ENCODE data around the gene BRINP3.

BRINP3 gene

DNA sequence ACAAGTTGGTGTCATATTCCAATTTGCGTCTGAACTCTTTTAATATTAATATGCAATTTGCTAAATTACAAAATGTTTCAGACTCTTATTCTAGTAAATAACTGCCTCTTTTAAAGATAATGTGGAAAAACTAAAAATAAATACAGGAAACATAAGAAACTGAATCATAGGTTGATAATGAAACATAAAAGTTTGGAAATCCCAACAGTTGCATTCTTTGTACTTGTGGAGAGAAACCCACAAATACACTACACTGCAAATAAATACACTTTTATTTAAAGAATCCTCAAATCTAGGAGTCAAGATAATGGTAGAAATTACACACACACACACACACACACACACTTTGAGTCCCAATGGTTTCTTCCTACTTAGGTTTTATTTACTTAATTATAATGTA is 5.2 kb downstream of the BRINP3 start:
- no peak overlapping the region for H4K8ac ChIP-seq (ENCODE audit: low read depth, low read length)
- H2BK120ac ChIP-seq (ENCODE audit: insufficient read depth, low read length, poor library complexity): no peak overlapping the region
- no peak overlapping the region for H3K14ac ChIP-seq (ENCODE audit: low read length)
- no peak overlapping the region for H4K12ac ChIP-seq (ENCODE audit: low read depth, low read length)
- no peaks in the 10 kb centered on the region for H3K9me3 ChIP-seq (ENCODE audit: insufficient read depth, low read depth, low read length)
- no peaks in the 10 kb centered on the region for H3K79me1 ChIP-seq (ENCODE audit: low read length)
- no peak for DNase-seq
- no peak overlapping the region for H2BK5ac ChIP-seq (ENCODE audit: low read depth, low read length, poor library complexity)
- no peaks in the 10 kb centered on the region for H3K36me3 ChIP-seq (ENCODE audit: control insufficient read depth in 1 of 2, insufficient read depth in 2 of 2, low read length in 2 of 2)
- H3K4me1 ChIP-seq (ENCODE audit: control insufficient read depth in 1 of 2, insufficient read depth in 2 of 2, low read length in 2 of 2): peaks cover 4 to 6% of the 10 kb centered on the region in 2 experiments
- H2BK12ac ChIP-seq (ENCODE audit: low read length): no peak overlapping the region
- H2AFZ ChIP-seq (ENCODE audit: insufficient read depth, low read length, poor library complexity): no peak overlapping the region
- H3K9ac ChIP-seq (ENCODE audit: low read length): no peak overlapping the region
- no peak overlapping the region for H3K18ac ChIP-seq (ENCODE audit: low read length)
- no peak overlapping the region for H3K4ac ChIP-seq (ENCODE audit: low read depth, low read length)
- no peaks in the 10 kb centered on the region for H3K79me2 ChIP-seq (ENCODE audit: control insufficient read depth, insufficient read depth, low read length, poor library complexity)
- H2AK5ac ChIP-seq (ENCODE audit: low read length): no peak overlapping the region
- peaks cover 18% of the 10 kb centered on the region for H3K27me3 ChIP-seq (ENCODE audit: insufficient read depth, low read length)
- no CpG with 5 or more reads among the region's 1 CpG for WGBS (ENCODE audit: extremely low coverage, insufficient coverage, insufficient read length)
- H3K27ac ChIP-seq (ENCODE audit: low read depth, low read length): no peak overlapping the region
- H3K23ac ChIP-seq (ENCODE audit: low read length): no peak overlapping the region
- no peak overlapping the region for H3K4me2 ChIP-seq (ENCODE audit: low read length)
- no peak overlapping the region for H4K91ac ChIP-seq (ENCODE audit: low read depth, low read length)
- no peak overlapping the region for H3K4me3 ChIP-seq (ENCODE audit: low read depth, low read length)

DNA sequence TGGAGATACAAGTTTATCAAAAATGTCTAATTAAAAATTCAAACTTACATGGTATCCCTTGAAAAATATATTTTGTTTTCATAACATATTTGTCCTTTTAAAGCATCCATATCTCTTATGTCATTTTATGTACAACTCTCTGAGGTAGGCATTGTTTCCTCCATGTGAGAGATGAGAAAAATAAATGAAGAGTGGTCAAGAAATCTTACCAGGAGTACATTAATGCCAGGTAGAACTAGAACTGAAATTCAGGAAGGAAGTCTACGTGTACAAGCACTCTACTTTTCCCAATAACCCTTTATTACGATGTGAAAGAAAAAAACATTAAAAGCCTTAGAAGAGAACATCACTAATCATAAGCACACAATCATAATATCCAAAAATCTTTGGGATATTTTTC is 5.6 kb downstream of the BRINP3 start:
- H3K79me1 ChIP-seq (ENCODE audit: low read length): no peaks in the 10 kb centered on the region
- H3K23ac ChIP-seq (ENCODE audit: low read length): no peak overlapping the region
- no peak overlapping the region for H2BK5ac ChIP-seq (ENCODE audit: low read depth, low read length, poor library complexity)
- H3K9me3 ChIP-seq (ENCODE audit: insufficient read depth, low read depth, low read length): no peaks in the 10 kb centered on the region
- H4K12ac ChIP-seq (ENCODE audit: low read depth, low read length): no peak overlapping the region
- H3K36me3 ChIP-seq (ENCODE audit: control insufficient read depth in 1 of 2, insufficient read depth in 2 of 2, low read length in 2 of 2): no peaks in the 10 kb centered on the region
- no peak for DNase-seq
- H4K8ac ChIP-seq (ENCODE audit: low read depth, low read length): no peak overlapping the region
- no peak overlapping the region for H3K27ac ChIP-seq (ENCODE audit: low read depth, low read length)
- no peak overlapping the region for H3K4ac ChIP-seq (ENCODE audit: low read depth, low read length)
- no peak overlapping the region for H3K18ac ChIP-seq (ENCODE audit: low read length)
- no peak overlapping the region for H3K4me3 ChIP-seq (ENCODE audit: low read depth, low read length)
- no peaks in the 10 kb centered on the region for H3K79me2 ChIP-seq (ENCODE audit: control insufficient read depth, insufficient read depth, low read length, poor library complexity)
- H3K4me2 ChIP-seq (ENCODE audit: low read length): no peak overlapping the region
- H3K9ac ChIP-seq (ENCODE audit: low read length): no peak overlapping the region
- H3K14ac ChIP-seq (ENCODE audit: low read length): no peak overlapping the region
- H2BK12ac ChIP-seq (ENCODE audit: low read length): no peak overlapping the region
- no peak overlapping the region for H2AK5ac ChIP-seq (ENCODE audit: low read length)
- H4K91ac ChIP-seq (ENCODE audit: low read depth, low read length): no peak overlapping the region
- no peak overlapping the region for H2BK120ac ChIP-seq (ENCODE audit: insufficient read depth, low read length, poor library complexity)
- no peak overlapping the region for H2AFZ ChIP-seq (ENCODE audit: insufficient read depth, low read length, poor library complexity)
- no CpG with 5 or more reads among the region's 2 CpGs for WGBS (ENCODE audit: extremely low coverage, insufficient coverage, insufficient read length)
- peaks cover 17% of the 10 kb centered on the region for H3K27me3 ChIP-seq (ENCODE audit: insufficient read depth, low read length)
- peaks cover 4 to 6% of the 10 kb centered on the region in 2 experiments for H3K4me1 ChIP-seq (ENCODE audit: control insufficient read depth in 1 of 2, insufficient read depth in 2 of 2, low read length in 2 of 2)

GRCh38 chr1:190464690-190465089 is 13.0 kb downstream of the BRINP3 start:
- Histone ChIP-seq H4K8ac (ENCODE audit: low read depth, low read length) (no peak overlapping the region), H2AFZ (ENCODE audit: insufficient read depth, low read length, poor library complexity) (no peak overlapping the region), H2AK5ac (ENCODE audit: low read length) (no peak overlapping the region), H2BK5ac (ENCODE audit: low read depth, low read length, poor library complexity) (no peak overlapping the region), H4K12ac (ENCODE audit: low read depth, low read length) (no peak overlapping the region), H3K4me1 (ENCODE audit: control insufficient read depth in 1 of 2, insufficient read depth in 2 of 2, low read length in 2 of 2) (no peaks in the 10 kb centered on the region), H2BK120ac (ENCODE audit: insufficient read depth, low read length, poor library complexity) (no peak overlapping the region), H3K9ac (ENCODE audit: low read length) (no peak overlapping the region), H3K9me3 (ENCODE audit: insufficient read depth, low read depth, low read length) (no peaks in the 10 kb centered on the region), H3K18ac (ENCODE audit: low read length) (no peak overlapping the region), H3K79me2 (ENCODE audit: control insufficient read depth, insufficient read depth, low read length, poor library complexity) (no peaks in the 10 kb centered on the region), H3K4ac (ENCODE audit: low read depth, low read length) (no peak overlapping the region), H3K27ac (ENCODE audit: low read depth, low read length) (no peak overlapping the region), H3K79me1 (ENCODE audit: low read length) (no peaks in the 10 kb centered on the region), H3K36me3 (ENCODE audit: control insufficient read depth in 1 of 2, insufficient read depth in 2 of 2, low read length in 2 of 2) (no peaks in the 10 kb centered on the region), H3K23ac (ENCODE audit: low read length) (no peak overlapping the region), H3K4me2 (ENCODE audit: low read length) (no peak overlapping the region), H4K91ac (ENCODE audit: low read depth, low read length) (no peak overlapping the region), H3K27me3 (ENCODE audit: insufficient read depth, low read length) (no peaks in the 10 kb centered on the region), H2BK12ac (ENCODE audit: low read length) (no peak overlapping the region), H3K14ac (ENCODE audit: low read length) (no peak overlapping the region), H3K4me3 (ENCODE audit: low read depth, low read length) (no peak overlapping the region)
- no CpG with 5 or more reads among the region's 2 CpGs for WGBS (ENCODE audit: extremely low coverage, insufficient coverage, insufficient read length)
- DNase-seq: no peak

DNA sequence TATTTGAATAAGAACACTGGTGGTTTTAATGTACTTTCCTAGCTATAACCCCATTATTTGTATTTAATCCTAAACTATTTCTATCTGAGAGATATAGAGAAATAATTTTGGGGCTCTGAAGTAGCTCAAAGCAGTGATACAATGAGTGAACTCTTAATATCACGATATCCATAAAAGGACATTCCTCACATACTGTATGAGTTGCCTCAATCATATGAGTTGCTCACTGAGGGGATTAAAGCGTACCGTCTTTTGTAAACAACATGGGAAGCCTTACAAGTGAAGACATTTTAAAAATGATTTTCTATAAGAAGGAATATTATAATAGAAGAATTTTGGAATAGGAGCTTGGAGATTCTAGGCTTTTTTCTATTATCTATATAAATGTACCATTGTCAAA is 21.5 kb downstream of the BRINP3 start:
- H2AFZ ChIP-seq (ENCODE audit: insufficient read depth, low read length, poor library complexity): no peak overlapping the region
- H3K27me3 ChIP-seq (ENCODE audit: insufficient read depth, low read length): no peaks in the 10 kb centered on the region
- H4K91ac ChIP-seq (ENCODE audit: low read depth, low read length): no peak overlapping the region
- no peak overlapping the region for H2AK5ac ChIP-seq (ENCODE audit: low read length)
- no peak overlapping the region for H3K9ac ChIP-seq (ENCODE audit: low read length)
- H2BK12ac ChIP-seq (ENCODE audit: low read length): no peak overlapping the region
- H3K14ac ChIP-seq (ENCODE audit: low read length): no peak overlapping the region
- no peaks in the 10 kb centered on the region for H3K79me1 ChIP-seq (ENCODE audit: low read length)
- no peaks in the 10 kb centered on the region for H3K9me3 ChIP-seq (ENCODE audit: insufficient read depth, low read depth, low read length)
- H3K4me3 ChIP-seq (ENCODE audit: low read depth, low read length): no peak overlapping the region
- no peak overlapping the region for H4K8ac ChIP-seq (ENCODE audit: low read depth, low read length)
- no peak overlapping the region for H3K18ac ChIP-seq (ENCODE audit: low read length)
- H3K36me3 ChIP-seq (ENCODE audit: control insufficient read depth in 1 of 2, insufficient read depth in 2 of 2, low read length in 2 of 2): no peaks in the 10 kb centered on the region
- DNase-seq: no peak
- no peak overlapping the region for H2BK120ac ChIP-seq (ENCODE audit: insufficient read depth, low read length, poor library complexity)
- no peak overlapping the region for H4K12ac ChIP-seq (ENCODE audit: low read depth, low read length)
- no peak overlapping the region for H3K27ac ChIP-seq (ENCODE audit: low read depth, low read length)
- H3K4me1 ChIP-seq (ENCODE audit: control insufficient read depth in 1 of 2, insufficient read depth in 2 of 2, low read length in 2 of 2): no peaks in the 10 kb centered on the region
- no peak overlapping the region for H2BK5ac ChIP-seq (ENCODE audit: low read depth, low read length, poor library complexity)
- no CpG with 5 or more reads among the region's 3 CpGs for WGBS (ENCODE audit: extremely low coverage, insufficient coverage, insufficient read length)
- no peaks in the 10 kb centered on the region for H3K79me2 ChIP-seq (ENCODE audit: control insufficient read depth, insufficient read depth, low read length, poor library complexity)
- H3K23ac ChIP-seq (ENCODE audit: low read length): no peak overlapping the region
- no peak overlapping the region for H3K4me2 ChIP-seq (ENCODE audit: low read length)
- no peak overlapping the region for H3K4ac ChIP-seq (ENCODE audit: low read depth, low read length)

Data from trophoblast cell (in vitro differentiated cells and primary cell).